ENCODE results near the gene MADD.

- TF ChIP-seq CTCF (IDR thresholded peaks at IDR 0.05): no peak
- TF ChIP-seq EZH2 (IDR thresholded peaks at IDR 0.05; ENCODE audit: borderline replicate concordance, insufficient read depth, low read depth, low read length, poor library complexity, severe bottlenecking): no peak
Observed at GRCh38 chr11:47358731-47359051, 88.8 kb downstream of the MADD start.

All from B cell (primary cell).